Measurements from ENCODE around the gene ITPRID2.

DNA sequence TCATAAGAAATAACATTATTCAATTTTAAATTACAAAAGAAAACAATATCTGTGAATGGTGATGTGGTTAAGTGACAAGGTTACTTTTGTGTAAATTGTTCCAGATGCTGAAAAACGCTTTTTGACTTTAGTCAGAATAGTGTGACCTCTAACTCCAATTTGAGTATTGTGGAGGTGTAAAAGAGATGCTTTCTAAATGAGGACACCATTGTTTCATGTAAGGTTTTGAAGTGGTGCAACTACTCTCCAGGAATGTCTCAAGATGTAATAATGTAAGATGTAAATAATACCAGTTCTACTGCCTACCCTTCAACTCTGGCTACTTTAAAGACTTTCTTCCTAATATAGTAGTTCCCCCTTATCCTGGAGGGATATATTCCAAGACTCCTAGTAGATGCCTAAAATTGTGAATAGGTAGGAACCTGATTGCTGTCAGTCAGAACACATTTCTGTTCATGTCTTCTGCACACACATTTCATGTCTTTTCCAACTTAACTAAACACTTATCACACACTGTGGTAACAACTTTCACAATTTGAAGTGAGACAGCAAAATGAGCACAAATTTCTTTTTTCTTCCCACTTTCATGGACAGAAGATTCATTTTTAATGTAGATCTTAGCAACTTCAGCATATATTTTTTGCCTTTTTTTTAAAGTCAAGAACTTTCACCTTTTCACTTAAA is 55.1 kb downstream of the ITPRID2 start:
- TF ChIP-seq TAF1 (IDR thresholded peaks at IDR 0.05; ENCODE audit: borderline replicate concordance, insufficient read depth, low read length) (no peak), REST (IDR thresholded peaks at IDR 0.05; ENCODE audit: insufficient read depth in 1 of 2, low read depth in 2 of 2, low read length in 2 of 2) (no peak), POLR2AphosphoS5 (IDR thresholded peaks at IDR 0.05; ENCODE audit: low read depth, low read length) (no peak)

Data from PFSK-1 (cell line).